OCI-LY7 (cell line): Measurements from ENCODE around the gene ZMPSTE24.

ENCODE experiments used
- EZH2phosphoT487 ChIP-seq: fragments of 200-600 bp; sonication (generic); IDR thresholded peaks from 2 replicates; pipeline ENCODE4 v1.6.1; 2018; ENCODE audit warnings: low read depth, borderline replicate concordance, mild to moderate bottlenecking, mixed run types, antibody characterized with exemption, low read length, moderate library complexity, mixed read lengths
- TF ChIP-seq, protein P1 (sequence below): fragments of 200-600 bp; sonication (generic); conservative IDR thresholded peaks from 2 replicates; pipeline ENCODE4 v1.5.1; 2014; ENCODE audit warnings: mild to moderate bottlenecking, antibody characterized with exemption, low read length, moderate library complexity, mixed read lengths

DNA sequence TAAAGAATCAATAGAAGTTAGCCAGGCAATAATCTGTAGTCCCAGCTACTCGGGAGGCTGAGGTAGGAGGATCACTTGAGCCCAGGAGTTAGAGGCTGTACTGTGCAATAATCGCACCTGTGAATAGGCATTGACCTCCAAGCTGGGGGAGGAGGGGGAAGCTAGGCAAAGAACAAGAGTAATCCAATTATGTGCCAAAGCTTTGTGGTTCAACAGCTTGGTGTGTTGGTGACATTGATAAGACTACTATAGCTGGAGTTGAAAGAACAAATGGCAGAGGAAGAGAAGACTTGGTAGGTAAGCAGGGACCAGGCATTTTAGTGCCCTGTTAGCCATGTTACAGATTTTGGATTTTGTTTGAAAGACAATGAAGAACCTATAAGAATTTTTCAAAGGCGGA is 12.3 kb upstream of the ZMPSTE24 start:
- TF ChIP-seq, protein P1, sequence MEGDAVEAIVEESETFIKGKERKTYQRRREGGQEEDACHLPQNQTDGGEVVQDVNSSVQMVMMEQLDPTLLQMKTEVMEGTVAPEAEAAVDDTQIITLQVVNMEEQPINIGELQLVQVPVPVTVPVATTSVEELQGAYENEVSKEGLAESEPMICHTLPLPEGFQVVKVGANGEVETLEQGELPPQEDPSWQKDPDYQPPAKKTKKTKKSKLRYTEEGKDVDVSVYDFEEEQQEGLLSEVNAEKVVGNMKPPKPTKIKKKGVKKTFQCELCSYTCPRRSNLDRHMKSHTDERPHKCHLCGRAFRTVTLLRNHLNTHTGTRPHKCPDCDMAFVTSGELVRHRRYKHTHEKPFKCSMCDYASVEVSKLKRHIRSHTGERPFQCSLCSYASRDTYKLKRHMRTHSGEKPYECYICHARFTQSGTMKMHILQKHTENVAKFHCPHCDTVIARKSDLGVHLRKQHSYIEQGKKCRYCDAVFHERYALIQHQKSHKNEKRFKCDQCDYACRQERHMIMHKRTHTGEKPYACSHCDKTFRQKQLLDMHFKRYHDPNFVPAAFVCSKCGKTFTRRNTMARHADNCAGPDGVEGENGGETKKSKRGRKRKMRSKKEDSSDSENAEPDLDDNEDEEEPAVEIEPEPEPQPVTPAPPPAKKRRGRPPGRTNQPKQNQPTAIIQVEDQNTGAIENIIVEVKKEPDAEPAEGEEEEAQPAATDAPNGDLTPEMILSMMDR, result no peak
- TF ChIP-seq EZH2phosphoT487, result no peak
